ENCODE data around the gene HDGFL3.

- TF ChIP-seq HDGF (IDR thresholded peaks at IDR 0.05; ENCODE audit: borderline replicate concordance): no peak
- no peak for TF ChIP-seq BHLHE40 (IDR thresholded peaks at IDR 0.05; ENCODE audit: borderline replicate concordance)
- TF ChIP-seq ELF4 (IDR thresholded peaks at IDR 0.05): no peak
- TF ChIP-seq ARNT (IDR thresholded peaks at IDR 0.05): no peak
- no peak for TF ChIP-seq FOXM1 (IDR thresholded peaks at IDR 0.05; ENCODE audit: borderline replicate concordance)
- no peak for TF ChIP-seq SUZ12 (IDR thresholded peaks at IDR 0.05)
- no peak for TF ChIP-seq FOXK2 (IDR thresholded peaks at IDR 0.05)
- no peak for TF ChIP-seq SP1 (IDR thresholded peaks at IDR 0.05)
- no peak for TF ChIP-seq NFRKB (IDR thresholded peaks at IDR 0.05)
- TF ChIP-seq TARDBP (IDR thresholded peaks at IDR 0.05): no peak
Measured at GRCh38 chr15:83194528-83194927, 13.1 kb downstream of the HDGFL3 start.
